Esophagus mucosa (tissue), 1 donor: ENCODE results near the gene SH3RF1. TPM values are rescaled to one million over a fixed set of nuclear protein-coding genes. Genes with fewer than 3 reads are reported as not detected.
A peak's percentile ranks its signal among the peaks of the same experiment; 100 is the strongest.
"Not testable (repeated sequence)": the region's sequence is repeated elsewhere in the genome, so short reads cannot be mapped to it uniquely, and the experiment has no call there.

Experiments
- ATAC-seq: fragments of 200-7000 bp; cut with Tn5 transposase; one replicate; pipeline ENCODE4 v1.9.1; 2020
- total RNA-seq: library from RNA; stranded (reverse); gene quantifications from one replicate; pipeline ENCODE4 v1.2.4, GENCODE V29; 2023
- donor health status: DM: yes; HTN: yes; CAD: no.

The SH3RF1 gene
- 5.4 TPM for total RNA-seq

- peak; percentile 95 for ATAC-seq
Measured at GRCh38 chr4:169270810-169271691, at the start of gene SH3RF1. SH3RF1 (minus strand) TSS chr4:169270956; CDS start chr4:169269212, 1,744 bp downstream.

GRCh38 chr4:169315530-169316343 lies 45.0 kb upstream of the SH3RF1 start:
- ATAC-seq, result no peak

- peak; percentile 72 for ATAC-seq
Measured at GRCh38 chr4:169314906-169315305, 44.1 kb upstream of the SH3RF1 start.

- ATAC-seq, result peak; percentile 91
Measured at GRCh38 chr4:169313732-169314131, 43.0 kb upstream of the SH3RF1 start.

GRCh38 chr4:169312690-169313422 lies 42.1 kb upstream of the SH3RF1 start:
- peak; percentile 23 for ATAC-seq

- peak; percentile 42 for ATAC-seq
Measured at GRCh38 chr4:169311643-169312365, 41.0 kb upstream of the SH3RF1 start.

GRCh38 chr4:169309326-169309967 lies 38.7 kb upstream of the SH3RF1 start:
- ATAC-seq, result no peak

GRCh38 chr4:169307576-169307975 lies 36.8 kb upstream of the SH3RF1 start:
- ATAC-seq, result peak; percentile 99

GRCh38 chr4:169305651-169306050 lies 34.9 kb upstream of the SH3RF1 start:
- no peak for ATAC-seq

- ATAC-seq, result no peak
Measured at GRCh38 chr4:169305173-169305572, 34.4 kb upstream of the SH3RF1 start.

- no peak for ATAC-seq
Measured at GRCh38 chr4:169295822-169296221, 25.1 kb upstream of the SH3RF1 start.

GRCh38 chr4:169293343-169294176 lies 22.8 kb upstream of the SH3RF1 start:
- no peak for ATAC-seq

GRCh38 chr4:169287983-169288382 lies 17.2 kb upstream of the SH3RF1 start:
- ATAC-seq, result not testable (repeated sequence)

- peak; percentile 26 for ATAC-seq
Measured at GRCh38 chr4:169286562-169287301, 16.0 kb upstream of the SH3RF1 start.

- peak; percentile 39 for ATAC-seq
Measured at GRCh38 chr4:169283114-169283509, 12.4 kb upstream of the SH3RF1 start.

GRCh38 chr4:169282429-169283113 lies 11.8 kb upstream of the SH3RF1 start:
- peak; percentile 71 for ATAC-seq

GRCh38 chr4:169279108-169279507 lies 8.4 kb upstream of the SH3RF1 start:
- no peak for ATAC-seq

- ATAC-seq, result no peak
Measured at GRCh38 chr4:169278624-169279023, 7.9 kb upstream of the SH3RF1 start.

GRCh38 chr4:169277838-169278237 lies 7.1 kb upstream of the SH3RF1 start:
- ATAC-seq, result not testable (repeated sequence)
